GM12878 (cell line): ENCODE measurements around the gene RIMBP2. TPM values are rescaled to one million over a fixed set of nuclear protein-coding genes. Genes with fewer than 3 reads are reported as not detected.

Experiments used
- ATAC-seq: fragments of 200-7000 bp; cut with Tn5 transposase; 3 replicates; pipeline ENCODE4 v1.9.1; 2020; ENCODE audit warnings: mild to moderate bottlenecking, moderate library complexity
- BruUV-seq: library from RNA; stranded (reverse); fragments of 400-500 nt; replicated peaks from 2 replicates; lab custom pipeline; 2021; lab: Mats Ljungman, UMichigan
- CTCF ChIA-PET: fragments of 300-600 bp; sonication (Branson Sonifier 250); formaldehyde crosslinking; extraction: SDS; loops from one replicate; lab custom pipeline; 2021; ENCODE audit warnings: inconsistent platforms; lab: Yijun Ruan, JAX
- POLR2A ChIA-PET: fragments of 350-600 bp; formaldehyde crosslinking; extraction: SDS; loops from one replicate; lab custom pipeline; 2021; ENCODE audit warnings: inconsistent platforms; lab: Charles Lee
- RAD21 ChIA-PET: fragments of 300-600 bp; sonication (Branson Sonifier 250); formaldehyde crosslinking; loops from one replicate; lab custom pipeline; 2023; ENCODE audit warnings: antibody characterized with exemption; ENCODE audit not compliant: unreplicated experiment; lab: Charles Lee
- SMC1A ChIA-PET: fragments of 300-600 bp; sonication (Branson Sonifier 250); formaldehyde crosslinking; loops from one replicate; lab custom pipeline; 2023; ENCODE audit not compliant: unreplicated experiment, uncharacterized antibody; lab: Charles Lee
- DNase-seq: peaks from one replicate; pipeline ENCODE4 v3.0.0-alpha.2; 2011; ENCODE audit warnings: low read depth, low spot score
- FAIRE-seq: peaks from 3 replicates; lab custom pipeline; 2011; peaks lifted over from hg19 to GRCh38; lab: Jason Lieb, UNC
- H2AFZ ChIP-seq: 2 replicates; pipeline ENCODE4 v1.6.0; 2011; ENCODE audit warnings: low read depth, low read length, control low read depth; ENCODE audit not compliant: control insufficient read depth
- H3K27ac ChIP-seq: 2 replicates; pipeline ENCODE4 v1.5.1; 2011; ENCODE audit warnings: control low read depth; ENCODE audit not compliant: control insufficient read depth, insufficient read depth
- H3K27me3 ChIP-seq, 2 experiments: replicated peaks in 1 of 2; 2 replicates each; pipeline versions ENCODE4 v1.6.0 to v1.6.1; 2011; ENCODE audit warnings: low read length in 1 of 2; ENCODE audit not compliant: control insufficient read depth in 2 of 2, insufficient read depth in 2 of 2
- H3K36me3 ChIP-seq, 2 experiments: 2 replicates each; pipeline ENCODE4 v1.5.1; 2011; ENCODE audit warnings: low read length in 1 of 2; ENCODE audit not compliant: control insufficient read depth in 2 of 2, insufficient read depth in 2 of 2
- H3K4me1 ChIP-seq: 2 replicates; pipeline ENCODE4 v1.6.1; 2011; ENCODE audit warnings: mild to moderate bottlenecking, low read length, moderate library complexity, mixed read lengths; ENCODE audit not compliant: control insufficient read depth, insufficient read depth
- H3K4me2 ChIP-seq: 2 replicates; pipeline ENCODE4 v1.6.0; 2011; ENCODE audit warnings: control low read depth; ENCODE audit not compliant: control insufficient read depth, insufficient read depth
- H3K4me3 ChIP-seq: fragments of 200-600 bp; sonication (generic); 2 replicates; pipeline ENCODE4 v1.5.1; 2016
- H3K79me2 ChIP-seq: 2 replicates; pipeline ENCODE4 v1.6.0; 2011; ENCODE audit warnings: low read length; ENCODE audit not compliant: control insufficient read depth, insufficient read depth
- H3K9ac ChIP-seq: 2 replicates; pipeline ENCODE4 v1.8.0; 2011; ENCODE audit warnings: low read length, control low read depth, mixed read lengths; ENCODE audit not compliant: control insufficient read depth, insufficient read depth
- H3K9me3 ChIP-seq: replicated peaks from 3 replicates; pipeline ENCODE4 v1.5.1; 2011; ENCODE audit warnings: mild to moderate bottlenecking, low read length; ENCODE audit not compliant: control insufficient read depth, insufficient read depth
- H4K20me1 ChIP-seq: 2 replicates; pipeline ENCODE4 v1.6.0; 2011; ENCODE audit not compliant: control insufficient read depth, insufficient read depth
- CHD4 ChIP-seq: fragments of 200-600 bp; sonication (generic); IDR thresholded peaks from 2 replicates; pipeline ENCODE4 v1.6.1; 2016; ENCODE audit warnings: mild to moderate bottlenecking
- RAD21 ChIP-seq: IDR thresholded peaks from 2 replicates; pipeline ENCODE4 v1.6.1; 2011; ENCODE audit warnings: mild to moderate bottlenecking, low read depth, low read length, moderate library complexity; ENCODE audit not compliant: insufficient read depth
- SPI1 ChIP-seq: IDR thresholded peaks from 2 replicates; pipeline ENCODE4 v1.6.1; 2011; ENCODE audit warnings: low read depth, mild to moderate bottlenecking, low read length, moderate library complexity, borderline replicate concordance; ENCODE audit not compliant: insufficient read depth
- WGBS: methylation state at CpG from one replicate; pipeline ENCODE4 v1.1.6; 2016; ENCODE audit warnings: low lambda C conversion rate; ENCODE audit not compliant: insufficient replicate concordance, insufficient coverage; ENCODE audit errors: missing lambda C conversion rate; 5-methylcytosine and 5-hydroxymethylcytosine counted together
- in situ Hi-C: fragments of 300-500 bp; cut with MboI; formaldehyde crosslinking; loops from 9 replicates; pipeline ENCODE4 v1.14.3; 2018; ENCODE audit warnings: mixed read lengths
- intact Hi-C: fragments of 100-400 bp; cut with micrococcal nuclease; formaldehyde crosslinking; loops from one replicate; pipeline ENCODE4 v1.14.2; 2022; ENCODE audit not compliant: unreplicated experiment
- polyA plus RNA-seq, 11 experiments: library from polyadenylated mRNA; depleted of rRNA in 4 of 11; unstranded in 6 of 11; stranded (reverse) in 5 of 11; fragments of >200 nt; fragmentation: Nextera tagmentation in 4 of 11; fragmentation: Illumina TruSeq in 1 of 11; extraction: Ambion mirVana in 4 of 11; extraction: Trizol in 1 of 11; gene quantifications; 1 replicate in 1 of 11; 2 replicates in 10 of 11; pipeline versions ENCODE4 v1.2.1 to v1.2.3, GENCODE V29; 2011 to 2016; ENCODE audit warnings: inconsistent platforms in 2 of 11, missing spikeins in 2 of 11, low read depth in 1 of 11
- total RNA-seq, 4 experiments: library from RNA; depleted of rRNA in 3 of 4; stranded (reverse); fragments of >200 nt in 3 of 4; fragmentation: Illumina TruSeq in 1 of 4; extraction: Trizol in 1 of 4; gene quantifications; 2 replicates each; pipeline versions ENCODE4 v1.2.1 to v1.2.3, GENCODE V29; 2013 to 2021

The RIMBP2 gene
- total and polyA plus RNA-seq, 10 of the 15 experiments (the other 5 are each of a cell fraction or from before 2014, with no cell fraction given): 0.04 to 2.9 (median 0.07) TPM; not detected in 1

GRCh38 chr12:130486891-130487416 is 229.1 kb downstream of the RIMBP2 start:
- H3K4me3 ChIP-seq: no peak overlapping the region
- no peaks in the 10 kb centered on the region for H4K20me1 ChIP-seq
- intact Hi-C loops (no loop called here), in situ Hi-C loops (no loop called here)
- FAIRE-seq (no peak), ATAC-seq (no peak), DNase-seq (no peak)
- WGBS: 33% methylated on average over 12 of the region's 12 CpGs
- H3K9ac ChIP-seq: no peak overlapping the region
- RAD21 ChIA-PET: no interaction called here
- no peak for TF ChIP-seq RAD21
- no peaks in the 10 kb centered on the region for H3K9me3 ChIP-seq
- no peaks in the 10 kb centered on the region for H3K27me3 ChIP-seq
- BruUV-seq: no TSS peak
- CTCF ChIA-PET: no interaction called here
- H3K4me1 ChIP-seq: no peaks in the 10 kb centered on the region; the same call in 1 of the 2 replicates
- H2AFZ ChIP-seq: no peak overlapping the region
- no peak overlapping the region for H3K4me2 ChIP-seq
- SMC1A ChIA-PET: no interaction called here
- POLR2A ChIA-PET: no interaction called here
- H3K79me2 ChIP-seq: no peaks in the 10 kb centered on the region
- no peak overlapping the region for H3K27ac ChIP-seq
- no peaks in the 10 kb centered on the region for H3K36me3 ChIP-seq

GRCh38 chr12:130486146-130486435 is 230.0 kb downstream of the RIMBP2 start:
- ATAC-seq: no peak
- TF ChIP-seq CHD4 (no peak), SPI1 (no peak)

More at GRCh38 chr12:130486146-130486435, 230.0 kb downstream of the RIMBP2 start:
- Histone ChIP-seq H3K36me3 (no peaks in the 10 kb centered on the region), H3K4me1 (no peaks in the 10 kb centered on the region; the same call in 1 of the 2 replicates), H3K79me2 (no peaks in the 10 kb centered on the region), H3K27ac (no peak overlapping the region), H3K9me3 (no peaks in the 10 kb centered on the region), H4K20me1 (no peaks in the 10 kb centered on the region), H3K27me3 (no peaks in the 10 kb centered on the region), H3K4me3 (no peak overlapping the region), H3K9ac (no peak overlapping the region), H2AFZ (no peak overlapping the region), H3K4me2 (no peak overlapping the region)
- intact Hi-C loops (no loop called here), in situ Hi-C loops (no loop called here)
- BruUV-seq: no TSS peak
- ChIA-PET POLR2A (no interaction called here), CTCF (no interaction called here), RAD21 (no interaction called here), SMC1A (no interaction called here)
- 35% methylated on average over 10 of the region's 10 CpGs for WGBS
- FAIRE-seq (no peak), DNase-seq (no peak)
